GM23338 (cell line): Measurements from ENCODE around the gene GRAMD2B. TPM values are rescaled to one million over a fixed set of nuclear protein-coding genes. Genes with fewer than 3 reads are reported as not detected.
A peak's percentile ranks its signal among the peaks of the same experiment; 100 is the strongest.

Experiments
- ATAC-seq: fragments of 200-7000 bp; cut with Tn5 transposase; 3 replicates; pipeline ENCODE4 v1.9.1; 2020
- DNase-seq: peaks from one replicate; pipeline ENCODE4 v3.0.0-alpha.2; 2015; ENCODE audit warnings: low spot score
- H2AFZ ChIP-seq: fragments of 200-600 bp; sonication (generic); 2 replicates; pipeline ENCODE4 v1.8.0; 2016; ENCODE audit warnings: antibody characterized with exemption, mild to moderate bottlenecking, moderate library complexity
- H3F3A ChIP-seq: fragments of 200-600 bp; sonication (generic); replicated peaks from 2 replicates; pipeline ENCODE4 v1.8.0; 2017; ENCODE audit warnings: antibody characterized with exemption, mixed run types, low read depth
- H3K27ac ChIP-seq: fragments of 200-600 bp; sonication (generic); 2 replicates; pipeline ENCODE4 v1.6.1; 2016; ENCODE audit warnings: low read depth
- H3K27me3 ChIP-seq: fragments of 200-600 bp; sonication (generic); 2 replicates; pipeline ENCODE4 v1.8.0; 2016; ENCODE audit warnings: mild to moderate bottlenecking, mixed run types, moderate library complexity; ENCODE audit not compliant: insufficient read depth
- H3K36me3 ChIP-seq: fragments of 200-600 bp; sonication (generic); 2 replicates; pipeline ENCODE4 v1.8.0; 2016; ENCODE audit warnings: mild to moderate bottlenecking; ENCODE audit not compliant: insufficient read depth
- H3K4me1 ChIP-seq: fragments of 200-600 bp; sonication (generic); 2 replicates; pipeline ENCODE4 v1.8.0; 2016; ENCODE audit warnings: mild to moderate bottlenecking, moderate library complexity; ENCODE audit not compliant: insufficient read depth
- H3K4me2 ChIP-seq: fragments of 200-600 bp; sonication (generic); 2 replicates; pipeline ENCODE4 v1.7.1; 2017; ENCODE audit warnings: mixed run types
- H3K4me3 ChIP-seq: fragments of 200-600 bp; sonication (generic); 2 replicates; pipeline ENCODE4 v1.6.1; 2016; ENCODE audit warnings: mixed run types
- H3K79me2 ChIP-seq: fragments of 200-600 bp; sonication (generic); replicated peaks from 2 replicates; pipeline ENCODE4 v1.8.0; 2017; ENCODE audit warnings: mild to moderate bottlenecking; ENCODE audit not compliant: insufficient read depth
- H3K9me2 ChIP-seq: fragments of 200-600 bp; sonication (generic); 2 replicates; pipeline ENCODE4 v1.8.0; 2017; ENCODE audit not compliant: insufficient read depth
- H4K20me1 ChIP-seq: fragments of 200-600 bp; sonication (generic); replicated peaks from 2 replicates; pipeline ENCODE4 v1.8.0; 2017; ENCODE audit warnings: mild to moderate bottlenecking; ENCODE audit not compliant: insufficient read depth
- H3K27ac Mint-ChIP-seq: 2 replicates; pipeline ENCODE4 v1.8.0; 2020; ENCODE audit warnings: inconsistent platforms, mild to moderate bottlenecking, moderate library complexity, mixed read lengths
- H3K27me3 Mint-ChIP-seq: 3 replicates; pipeline ENCODE4 v1.8.0; 2022; ENCODE audit warnings: low read depth, mild to moderate bottlenecking, moderate library complexity, mixed read lengths, inconsistent platforms; ENCODE audit not compliant: insufficient read depth, poor library complexity
- H3K36me3 Mint-ChIP-seq: 3 replicates; pipeline ENCODE4 v1.8.0; 2021; ENCODE audit warnings: low read depth, mild to moderate bottlenecking, inconsistent platforms, moderate library complexity, mixed read lengths
- H3K4me1 Mint-ChIP-seq: 3 replicates; pipeline ENCODE4 v1.8.0; 2020; ENCODE audit warnings: mild to moderate bottlenecking, inconsistent platforms, mixed read lengths
- H3K4me3 Mint-ChIP-seq: 3 replicates; pipeline ENCODE4 v1.8.0; 2021; ENCODE audit warnings: moderate library complexity, mild to moderate bottlenecking, inconsistent platforms, mixed read lengths
- H3K9me3 Mint-ChIP-seq: 3 replicates; pipeline ENCODE4 v1.8.0; 2020; ENCODE audit warnings: moderate library complexity, mild to moderate bottlenecking, inconsistent platforms, mixed read lengths
- CREB1 ChIP-seq: fragments of 250-450 bp; sonication (Bioruptor Pico); IDR thresholded peaks from 2 replicates; pipeline ENCODE4 v1.5.0; 2020; ENCODE audit warnings: low read depth, mild to moderate bottlenecking, moderate library complexity
- CTCF ChIP-seq, 2 experiments: fragments of 200-600 bp in 1 of 2; sonication (generic) in 1 of 2; conservative IDR thresholded peaks; 2 replicates each; pipeline versions ENCODE4 v1.5.1 to v1.6.1; 2016 to 2017; ENCODE audit warnings: antibody characterized with exemption in 2 of 2, low read depth in 2 of 2, mild to moderate bottlenecking in 2 of 2, moderate library complexity in 1 of 2
- ETS1 ChIP-seq: IDR thresholded peaks from 2 replicates; pipeline ENCODE4 v1.6.1; 2016; ENCODE audit warnings: antibody characterized with exemption
- EZH2 ChIP-seq: fragments of 200-600 bp; sonication (generic); IDR thresholded peaks from one replicate; pipeline ENCODE4 v1.8.0; 2017; ENCODE audit warnings: antibody characterized with exemption, mild to moderate bottlenecking, low read depth; ENCODE audit not compliant: unreplicated experiment
- EZH2phosphoT487 ChIP-seq: fragments of 200-600 bp; sonication (generic); IDR thresholded peaks from one replicate; pipeline ENCODE4 v1.8.1; 2018; ENCODE audit warnings: antibody characterized with exemption; ENCODE audit not compliant: unreplicated experiment
- JUNB ChIP-seq: IDR thresholded peaks from one replicate; pipeline ENCODE4 v1.6.1; 2016; ENCODE audit warnings: antibody characterized with exemption; ENCODE audit not compliant: unreplicated experiment
- NANOG ChIP-seq: IDR thresholded peaks from 2 replicates; pipeline ENCODE4 v1.6.1; 2016; ENCODE audit warnings: antibody characterized with exemption, borderline replicate concordance
- POLR2AphosphoS5 ChIP-seq: IDR thresholded peaks from 2 replicates; pipeline ENCODE4 v1.6.1; 2016; ENCODE audit warnings: antibody characterized with exemption, low read depth
- REST ChIP-seq: IDR thresholded peaks from one replicate; pipeline ENCODE4 v1.6.1; 2018; ENCODE audit warnings: antibody characterized with exemption; ENCODE audit not compliant: unreplicated experiment
- STAT1 ChIP-seq: IDR thresholded peaks from one replicate; pipeline ENCODE4 v1.6.1; 2016; ENCODE audit warnings: antibody characterized with exemption; ENCODE audit not compliant: unreplicated experiment
- ZNF114 ChIP-seq: fragments of 250-450 bp; sonication (Bioruptor Pico); IDR thresholded peaks from 2 replicates; pipeline ENCODE4 v1.5.0; 2020; ENCODE audit warnings: mild to moderate bottlenecking, moderate library complexity
- ZNF331 ChIP-seq: fragments of 250-450 bp; sonication (Bioruptor Pico); IDR thresholded peaks from 2 replicates; pipeline ENCODE4 v1.5.0; 2020; ENCODE audit warnings: low read depth, mild to moderate bottlenecking, moderate library complexity
- ZNF462 ChIP-seq: fragments of 250-450 bp; sonication (Bioruptor Pico); IDR thresholded peaks from 2 replicates; pipeline ENCODE4 v1.5.0; 2020; ENCODE audit warnings: mild to moderate bottlenecking, moderate library complexity
- polyA plus RNA-seq: library from polyadenylated mRNA; unstranded; fragments of >200 nt; fragmentation: Nextera tagmentation; extraction: Ambion mirVana; gene quantifications from 2 replicates; pipeline ENCODE4 v1.2.1, GENCODE V29; 2016
- total RNA-seq: library from RNA; depleted of rRNA; stranded (reverse); fragments of >200 nt; shearing (Covaris generic); gene quantifications from 2 replicates; pipeline ENCODE4 v1.2.3, GENCODE V29; 2014

The GRAMD2B gene
- total and polyA plus RNA-seq, 2 experiments from 2014 or later: 9.7 to 16.9 TPM

GRCh38 chr5:126531543-126532120, 108.4 kb downstream of the GRAMD2B start:
- Histone ChIP-seq H3K4me3 (no peak overlapping the region), H4K20me1 (no peaks in the 10 kb centered on the region), H3F3A (no peaks in the 10 kb centered on the region), H3K9me2 (no peaks in the 10 kb centered on the region), H3K27ac (no peak overlapping the region), H3K4me2 (no peak overlapping the region), H3K79me2 (no peaks in the 10 kb centered on the region), H3K27me3 (no peaks in the 10 kb centered on the region), H3K4me1 (no peaks in the 10 kb centered on the region), H2AFZ (peak overlapping the region; percentile 58; the same call in 1 of the 2 replicates), H3K36me3 (no peaks in the 10 kb centered on the region)
- Mint-ChIP-seq H3K4me3 (no peak overlapping the region), H3K9me3 (peaks cover 10% of the 10 kb centered on the region; the same call in 1 of the 3 replicates), H3K27me3 (peaks cover 5% of the 10 kb centered on the region), H3K4me1 (no peaks in the 10 kb centered on the region), H3K27ac (no peak overlapping the region), H3K36me3 (no peaks in the 10 kb centered on the region)
- TF ChIP-seq REST (no peak), CTCF (conservative IDR thresholded peaks at IDR 0.05; ENCODE audit: low read depth in 2 of 2) (no peak), ZNF331 (CRISPR knock-in tag) (no peak), ZNF114 (no peak), NANOG (no peak), EZH2phosphoT487 (no peak), EZH2 (no peak), STAT1 (no peak), JUNB (no peak), CREB1 (CRISPR knock-in tag) (no peak), POLR2AphosphoS5 (no peak), ZNF462 (CRISPR knock-in tag) (no peak), ETS1 (no peak)
- ATAC-seq: no peak
- DNase-seq: no peak
